T-helper 17 cell (primary cell): ENCODE results near the gene PPP3R1. TPM values are rescaled to one million over a fixed set of nuclear protein-coding genes. Genes with fewer than 3 reads are reported as not detected.
A peak's percentile ranks its signal among the peaks of the same experiment; 100 is the strongest.

Experiments used
- ATAC-seq: fragments of 150-1000 bp; cut with Tn5 transposase; 2 replicates; pipeline ENCODE4 v1.10.0; 2021; ENCODE audit warnings: mild to moderate bottlenecking, moderate library complexity
- DNase-seq, 3 donors: peaks; one replicate each; pipeline versions ENCODE4 v3.0.0 to v3.0.0-alpha.2; 2020 to 2021
- H3K9me3 ChIP-seq: one replicate; pipeline ENCODE4 v1.7.0; 2013; ENCODE audit warnings: low read length, mild to moderate bottlenecking; ENCODE audit not compliant: control insufficient read depth, poor library complexity, severe bottlenecking
- H3K27ac Mint-ChIP-seq: one replicate; pipeline ENCODE4 v1.8.0; 2022; ENCODE audit warnings: mild to moderate bottlenecking, moderate library complexity, mixed read lengths
- H3K27me3 Mint-ChIP-seq: one replicate; pipeline ENCODE4 v1.8.0; 2022; ENCODE audit warnings: mixed read lengths
- H3K36me3 Mint-ChIP-seq: one replicate; pipeline ENCODE4 v1.8.0; 2022; ENCODE audit warnings: low read depth, mixed read lengths
- H3K4me1 Mint-ChIP-seq: one replicate; pipeline ENCODE4 v1.8.0; 2022; ENCODE audit warnings: mild to moderate bottlenecking, mixed read lengths
- H3K4me3 Mint-ChIP-seq: one replicate; pipeline ENCODE4 v1.8.0; 2022; ENCODE audit warnings: mild to moderate bottlenecking, moderate library complexity, mixed read lengths
- total RNA-seq, 4 donors: library from RNA in 2 of 4; stranded (reverse) in 2 of 4; gene quantifications; one replicate each; pipeline ENCODE4 v1.2.3 and lab custom pipeline; 2022 to 2026

The PPP3R1 gene
- total RNA-seq, 2 donors from 2014 or later, result 60.3 to 83.9 TPM

- no peaks in the 10 kb centered on the region for H3K27me3 Mint-ChIP-seq
Measured at GRCh38 chr2:68251187-68251854, 1.0 kb downstream of the PPP3R1 start.

GRCh38 chr2:68250652-68251186, 1.6 kb downstream of the PPP3R1 start:
- H3K9me3 ChIP-seq, result no peaks in the 10 kb centered on the region
- peaks cover 35% of the 10 kb centered on the region for H3K4me1 Mint-ChIP-seq
- H3K27me3 Mint-ChIP-seq, result no peaks in the 10 kb centered on the region
- H3K27ac Mint-ChIP-seq, result no peak overlapping the region
- no peak for ATAC-seq
- H3K4me3 Mint-ChIP-seq, result peak overlapping the region; percentile 99
- peaks cover 7% of the 10 kb centered on the region for H3K36me3 Mint-ChIP-seq
- DNase-seq, result no peak

More at GRCh38 chr2:68251187-68251854, 1.0 kb downstream of the PPP3R1 start:
- Mint-ChIP-seq H3K4me1 (peaks cover 39% of the 10 kb centered on the region), H3K4me3 (peak overlapping the region; percentile 99), H3K36me3 (peaks cover 7% of the 10 kb centered on the region), H3K27ac (no peak overlapping the region)
- DNase-seq (peak; percentile 52 to 69 (median 62)), ATAC-seq (peak; percentile 74)
- no peaks in the 10 kb centered on the region for H3K9me3 ChIP-seq

GRCh38 chr2:68250196-68250595, 2.1 kb downstream of the PPP3R1 start:
- no peak overlapping the region for H3K27ac Mint-ChIP-seq
- no peaks in the 10 kb centered on the region for H3K9me3 ChIP-seq
- ATAC-seq (no peak), DNase-seq (no peak)
- H3K27me3 Mint-ChIP-seq, result no peaks in the 10 kb centered on the region
- H3K4me3 Mint-ChIP-seq, result peak overlapping the region; percentile 99
- H3K36me3 Mint-ChIP-seq, result peaks cover 7% of the 10 kb centered on the region
- H3K4me1 Mint-ChIP-seq, result peaks cover 33% of the 10 kb centered on the region

- Mint-ChIP-seq H3K27me3 (no peaks in the 10 kb centered on the region), H3K4me3 (no peak overlapping the region), H3K27ac (no peak overlapping the region), H3K4me1 (peaks cover 26% of the 10 kb centered on the region), H3K36me3 (peaks cover 7% of the 10 kb centered on the region)
- DNase-seq (no peak), ATAC-seq (no peak)
- H3K9me3 ChIP-seq, result no peaks in the 10 kb centered on the region
Measured at GRCh38 chr2:68248806-68249205, 3.5 kb downstream of the PPP3R1 start.

GRCh38 chr2:68248361-68248760, 4.0 kb downstream of the PPP3R1 start:
- H3K4me1 Mint-ChIP-seq, result peaks cover 23% of the 10 kb centered on the region
- no peak for ATAC-seq
- no peak overlapping the region for H3K27ac Mint-ChIP-seq
- no peak overlapping the region for H3K4me3 Mint-ChIP-seq
- no peaks in the 10 kb centered on the region for H3K9me3 ChIP-seq
- no peak for DNase-seq
- no peaks in the 10 kb centered on the region for H3K27me3 Mint-ChIP-seq
- H3K36me3 Mint-ChIP-seq, result peaks cover 7% of the 10 kb centered on the region

- DNase-seq, result no peak
- no peaks in the 10 kb centered on the region for H3K9me3 ChIP-seq
- Mint-ChIP-seq H3K27ac (no peak overlapping the region), H3K4me1 (peaks cover 27% of the 10 kb centered on the region), H3K27me3 (no peaks in the 10 kb centered on the region), H3K4me3 (no peak overlapping the region), H3K36me3 (peaks cover 4% of the 10 kb centered on the region)
- ATAC-seq, result no peak
Measured at GRCh38 chr2:68246396-68246795, 5.9 kb downstream of the PPP3R1 start.

- Mint-ChIP-seq H3K27ac (no peak overlapping the region), H3K4me3 (no peak overlapping the region), H3K4me1 (peaks cover 26% of the 10 kb centered on the region), H3K27me3 (no peaks in the 10 kb centered on the region), H3K36me3 (no peaks in the 10 kb centered on the region)
- DNase-seq (no peak), ATAC-seq (peak; percentile 74)
- H3K9me3 ChIP-seq, result no peaks in the 10 kb centered on the region
Measured at GRCh38 chr2:68245672-68246071, 6.7 kb downstream of the PPP3R1 start.

GRCh38 chr2:68245066-68245465, 7.3 kb downstream of the PPP3R1 start:
- Mint-ChIP-seq H3K4me3 (no peak overlapping the region), H3K27me3 (no peaks in the 10 kb centered on the region), H3K4me1 (peaks cover 26% of the 10 kb centered on the region), H3K36me3 (peaks cover 2% of the 10 kb centered on the region), H3K27ac (no peak overlapping the region)
- no peaks in the 10 kb centered on the region for H3K9me3 ChIP-seq
- DNase-seq, result no peak
- no peak for ATAC-seq

GRCh38 chr2:68244456-68244855, 7.9 kb downstream of the PPP3R1 start:
- Mint-ChIP-seq H3K4me1 (peaks cover 25% of the 10 kb centered on the region), H3K36me3 (peaks cover 2% of the 10 kb centered on the region), H3K4me3 (no peak overlapping the region), H3K27ac (no peak overlapping the region), H3K27me3 (no peaks in the 10 kb centered on the region)
- no peaks in the 10 kb centered on the region for H3K9me3 ChIP-seq
- ATAC-seq (no peak), DNase-seq (no peak)

GRCh38 chr2:68241732-68242131, 10.6 kb downstream of the PPP3R1 start:
- Mint-ChIP-seq H3K27ac (no peak overlapping the region), H3K27me3 (no peaks in the 10 kb centered on the region), H3K36me3 (peaks cover 2% of the 10 kb centered on the region), H3K4me1 (peaks cover 44% of the 10 kb centered on the region), H3K4me3 (no peak overlapping the region)
- H3K9me3 ChIP-seq, result no peaks in the 10 kb centered on the region
- ATAC-seq, result no peak
- no peak for DNase-seq

GRCh38 chr2:68240446-68240845, 11.9 kb downstream of the PPP3R1 start:
- peaks cover 55% of the 10 kb centered on the region for H3K4me1 Mint-ChIP-seq
- H3K36me3 Mint-ChIP-seq, result peaks cover 2% of the 10 kb centered on the region
- peak overlapping the region; percentile 91 for H3K27ac Mint-ChIP-seq
- no peaks in the 10 kb centered on the region for H3K27me3 Mint-ChIP-seq
- ATAC-seq (no peak), DNase-seq (no peak)
- H3K9me3 ChIP-seq, result no peaks in the 10 kb centered on the region
- H3K4me3 Mint-ChIP-seq, result peak overlapping the region; percentile 52

- DNase-seq (no peak), ATAC-seq (peak; percentile 45)
- Mint-ChIP-seq H3K4me3 (peak overlapping the region; percentile 78), H3K27me3 (no peaks in the 10 kb centered on the region), H3K4me1 (peaks cover 65% of the 10 kb centered on the region), H3K36me3 (peaks cover 2% of the 10 kb centered on the region), H3K27ac (peak overlapping the region; percentile 91)
- no peaks in the 10 kb centered on the region for H3K9me3 ChIP-seq
Measured at GRCh38 chr2:68238955-68239822, 13.1 kb downstream of the PPP3R1 start.

GRCh38 chr2:68237976-68238580, 14.3 kb downstream of the PPP3R1 start:
- Mint-ChIP-seq H3K4me3 (peak overlapping the region; percentile 80), H3K27ac (peak overlapping the region; percentile 91), H3K4me1 (peaks cover 65% of the 10 kb centered on the region), H3K36me3 (peaks cover 2% of the 10 kb centered on the region), H3K27me3 (no peaks in the 10 kb centered on the region)
- DNase-seq (no peak), ATAC-seq (no peak)
- no peaks in the 10 kb centered on the region for H3K9me3 ChIP-seq
